Activated CD4-positive, alpha-beta T cell treated with anti-CD3 and anti-CD28 coated beads, Interleukin-10, Interleukin-2, amounts not matched to agents 100 ng/mL and 50 ng/mL, durations not matched to agents 16 hours and 8 hours (primary cell): ENCODE data around the gene CHKB.
"Not testable (repeated sequence)": the region's sequence is repeated elsewhere in the genome, so short reads cannot be mapped to it uniquely, and the experiment has no call there.

Source experiments
- DNase-seq: peaks from one replicate; pipeline ENCODE4 v3.0.0-alpha.2; 2020

The CHKB gene

GRCh38 chr22:50582493-50583293, at the start of gene CHKB:
Gene CHKB, minus strand, starts transcription at chr22:50582849. Its CDS starts 68 bp downstream, at chr22:50582781.
- DNase-seq: peak; percentile 100

- DNase-seq: no peak
Observed at GRCh38 chr22:50630376-50630775, 47.7 kb upstream of the CHKB start.

- peak; percentile 23 for DNase-seq
Observed at GRCh38 chr22:50628543-50629134, 46.0 kb upstream of the CHKB start.

GRCh38 chr22:50627642-50628542, 45.2 kb upstream of the CHKB start, which contains the start of gene ARSA:
Gene ARSA, minus strand, starts transcription at chr22:50628152. Its CDS starts 373 bp downstream, at chr22:50627779.
- peak; percentile 89 for DNase-seq

GRCh38 chr22:50626850-50627641, 44.4 kb upstream of the CHKB start:
- no peak for DNase-seq

GRCh38 chr22:50626314-50626849, 43.7 kb upstream of the CHKB start:
- DNase-seq: no peak

- DNase-seq: no peak
Observed at GRCh38 chr22:50625568-50626313, 43.1 kb upstream of the CHKB start.

- DNase-seq: no peak
Observed at GRCh38 chr22:50625131-50625567, 42.5 kb upstream of the CHKB start.

GRCh38 chr22:50624347-50625130, 41.9 kb upstream of the CHKB start:
- DNase-seq: no peak

GRCh38 chr22:50622723-50623327, 40.2 kb upstream of the CHKB start:
- DNase-seq: no peak

- peak; percentile 40 for DNase-seq
Observed at GRCh38 chr22:50621948-50622722, 39.5 kb upstream of the CHKB start.

GRCh38 chr22:50621356-50621880, 38.8 kb upstream of the CHKB start:
- DNase-seq: peak; percentile 89

- DNase-seq: peak; percentile 86
Observed at GRCh38 chr22:50620593-50621355, 38.1 kb upstream of the CHKB start.

- DNase-seq: not testable (repeated sequence)
Observed at GRCh38 chr22:50614296-50614695, 31.6 kb upstream of the CHKB start.

- no peak for DNase-seq
Observed at GRCh38 chr22:50613291-50613981, 30.8 kb upstream of the CHKB start.

- DNase-seq: no peak
Observed at GRCh38 chr22:50612528-50613221, 30.0 kb upstream of the CHKB start.

GRCh38 chr22:50612168-50612527, 29.5 kb upstream of the CHKB start:
- no peak for DNase-seq
